Esophagus squamous epithelium (tissue), 4 donors: ENCODE results near the gene PRSS2.

Source experiments
- CTCF ChIP-seq, 6 experiments: fragments of 450-650 bp in 4 of 6; fragments of 200-600 bp in 2 of 6; sonication (generic) in 2 of 6; IDR thresholded peaks; one replicate each; pipeline ENCODE4 v1.5.1; 2016 to 2019; ENCODE audit warnings: antibody characterized with exemption in 6 of 6, mild to moderate bottlenecking in 4 of 6, moderate library complexity in 4 of 6
- POLR2A ChIP-seq, 4 donors: fragments of 450-650 bp; IDR thresholded peaks; one replicate each; pipeline ENCODE4 v1.6.1; 2017; ENCODE audit warnings: antibody characterized with exemption in 4 of 4, mild to moderate bottlenecking in 4 of 4, moderate library complexity in 3 of 4

GRCh38 chr7:142770661-142771352 is at the start of gene PRSS2:
- TF ChIP-seq POLR2A (IDR thresholded peaks at IDR 0.05) (no peak), CTCF (IDR thresholded peaks at IDR 0.05) (no peak)
